Measurements from ENCODE around the gene FBXO21.

- no peak for TF ChIP-seq EZH2phosphoT487 (IDR thresholded peaks at IDR 0.05; ENCODE audit: borderline replicate concordance, low read length)
- TF ChIP-seq, protein P1, sequence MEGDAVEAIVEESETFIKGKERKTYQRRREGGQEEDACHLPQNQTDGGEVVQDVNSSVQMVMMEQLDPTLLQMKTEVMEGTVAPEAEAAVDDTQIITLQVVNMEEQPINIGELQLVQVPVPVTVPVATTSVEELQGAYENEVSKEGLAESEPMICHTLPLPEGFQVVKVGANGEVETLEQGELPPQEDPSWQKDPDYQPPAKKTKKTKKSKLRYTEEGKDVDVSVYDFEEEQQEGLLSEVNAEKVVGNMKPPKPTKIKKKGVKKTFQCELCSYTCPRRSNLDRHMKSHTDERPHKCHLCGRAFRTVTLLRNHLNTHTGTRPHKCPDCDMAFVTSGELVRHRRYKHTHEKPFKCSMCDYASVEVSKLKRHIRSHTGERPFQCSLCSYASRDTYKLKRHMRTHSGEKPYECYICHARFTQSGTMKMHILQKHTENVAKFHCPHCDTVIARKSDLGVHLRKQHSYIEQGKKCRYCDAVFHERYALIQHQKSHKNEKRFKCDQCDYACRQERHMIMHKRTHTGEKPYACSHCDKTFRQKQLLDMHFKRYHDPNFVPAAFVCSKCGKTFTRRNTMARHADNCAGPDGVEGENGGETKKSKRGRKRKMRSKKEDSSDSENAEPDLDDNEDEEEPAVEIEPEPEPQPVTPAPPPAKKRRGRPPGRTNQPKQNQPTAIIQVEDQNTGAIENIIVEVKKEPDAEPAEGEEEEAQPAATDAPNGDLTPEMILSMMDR (conservative IDR thresholded peaks at IDR 0.05; ENCODE audit: low read depth, low read length): no peak
Measured at GRCh38 chr12:117158911-117159553, 31.2 kb downstream of the FBXO21 start.
